H1 (cell line): ENCODE data around the gene POLD1. TPM values are rescaled to one million over a fixed set of nuclear protein-coding genes. Genes with fewer than 3 reads are reported as not detected.

Experiments used
- ASH2L ChIP-seq: fragments of 200-600, 300-600 bp; sonication (generic); IDR thresholded peaks from one replicate; pipeline ENCODE4 v1.7.1; 2017; ENCODE audit warnings: low read length
- ATF3 ChIP-seq: IDR thresholded peaks from 2 replicates; pipeline ENCODE4 v1.6.1; 2011; ENCODE audit warnings: low read depth, mild to moderate bottlenecking, low read length; ENCODE audit not compliant: insufficient read depth
- BRCA1 ChIP-seq: IDR thresholded peaks from 2 replicates; pipeline ENCODE4 v1.6.1; 2012; ENCODE audit warnings: low read depth, low read length, improper control_type of control experiment
- CHD2 ChIP-seq: IDR thresholded peaks from 2 replicates; pipeline ENCODE4 v1.6.1; 2012; ENCODE audit warnings: low read length, improper control_type of control experiment
- E2F6 ChIP-seq: IDR thresholded peaks from 2 replicates; pipeline ENCODE4 v1.6.1; 2012; ENCODE audit warnings: inconsistent platforms
- EP300 ChIP-seq, 2 experiments: IDR thresholded peaks; 1 replicate in 1 of 2; 2 replicates in 1 of 2; pipeline ENCODE4 v1.6.1; 2011 to 2012; ENCODE audit warnings: low read depth in 2 of 2, low read length in 2 of 2, mild to moderate bottlenecking in 2 of 2, borderline replicate concordance in 1 of 2, inconsistent platforms in 1 of 2, moderate library complexity in 1 of 2
- FOSL1 ChIP-seq: IDR thresholded peaks from 2 replicates; pipeline ENCODE4 v1.6.1; 2011; ENCODE audit warnings: mild to moderate bottlenecking, low read depth, low read length, moderate library complexity; ENCODE audit not compliant: insufficient read depth
- JUN ChIP-seq: IDR thresholded peaks from 2 replicates; pipeline ENCODE4 v1.6.1; 2011; ENCODE audit warnings: low read depth, mild to moderate bottlenecking, improper control_type of control experiment, low read length
- KDM1A ChIP-seq: fragments of 200-600, 300-600 bp; sonication (generic); IDR thresholded peaks from 2 replicates; pipeline ENCODE4 v1.7.1; 2016; ENCODE audit warnings: mild to moderate bottlenecking, low read length, borderline replicate concordance
- POLR2A ChIP-seq, 2 experiments: IDR thresholded peaks; 1 replicate in 1 of 2; 2 replicates in 1 of 2; pipeline ENCODE4 v1.6.1; 2011; ENCODE audit warnings: low read depth in 2 of 2, low read length in 2 of 2, mild to moderate bottlenecking in 2 of 2; ENCODE audit errors: control extremely low read depth in 1 of 2
- RAD21 ChIP-seq, 2 experiments: IDR thresholded peaks in 1 of 2; conservative IDR thresholded peaks in 1 of 2; 2 replicates each; pipeline ENCODE4 v1.6.1; 2011; ENCODE audit warnings: low read depth in 2 of 2, low read length in 2 of 2, improper control_type of control experiment in 1 of 2, inconsistent platforms in 1 of 2, mild to moderate bottlenecking in 1 of 2, moderate library complexity in 1 of 2
- RBBP5 ChIP-seq: IDR thresholded peaks from 2 replicates; pipeline ENCODE4 v1.7.1; 2012; ENCODE audit warnings: low read depth, mild to moderate bottlenecking, inconsistent platforms, low read length, moderate library complexity, borderline replicate concordance
- RFX5 ChIP-seq: IDR thresholded peaks from 2 replicates; pipeline ENCODE4 v1.6.1; 2011; ENCODE audit warnings: low read depth, low read length, improper control_type of control experiment, borderline replicate concordance
- RNF2 ChIP-seq: fragments of 200-900, 300-1000 bp; sonication (generic); IDR thresholded peaks from 2 replicates; pipeline ENCODE4 v1.7.1; 2016; ENCODE audit warnings: borderline replicate concordance, low read depth, mild to moderate bottlenecking, antibody characterized with exemption, low read length; ENCODE audit not compliant: poor library complexity, severe bottlenecking; ENCODE audit errors: missing control alignments
- RXRA ChIP-seq: IDR thresholded peaks from 2 replicates; pipeline ENCODE4 v1.6.1; 2011; ENCODE audit warnings: low read depth, mild to moderate bottlenecking, low read length, moderate library complexity; ENCODE audit not compliant: insufficient read depth
- SIN3A ChIP-seq, 2 experiments: IDR thresholded peaks in 1 of 2; conservative IDR thresholded peaks in 1 of 2; 2 replicates each; pipeline ENCODE4 v1.6.1; 2011 to 2012; ENCODE audit warnings: low read length in 2 of 2, improper control_type of control experiment in 1 of 2, low read depth in 1 of 2, mild to moderate bottlenecking in 1 of 2
- SP2 ChIP-seq: IDR thresholded peaks from 2 replicates; pipeline ENCODE4 v1.6.1; 2012; ENCODE audit warnings: mild to moderate bottlenecking, low read length, inconsistent platforms
- TAF1 ChIP-seq: IDR thresholded peaks from 2 replicates; pipeline ENCODE4 v1.6.1; 2011; ENCODE audit warnings: mild to moderate bottlenecking, low read depth, low read length
- TBP ChIP-seq: IDR thresholded peaks from 2 replicates; pipeline ENCODE4 v1.6.1; 2011; ENCODE audit warnings: low read depth, low read length, improper control_type of control experiment
- TCF12 ChIP-seq: IDR thresholded peaks from 2 replicates; pipeline ENCODE4 v1.6.1; 2011; ENCODE audit warnings: low read depth, mild to moderate bottlenecking, low read length
- YY1 ChIP-seq: IDR thresholded peaks from 2 replicates; pipeline ENCODE4 v1.6.1; 2011; ENCODE audit warnings: low read depth, mild to moderate bottlenecking, low read length
- ZNF274 ChIP-seq: IDR thresholded peaks from 2 replicates; pipeline ENCODE4 v1.7.0; 2012; ENCODE audit warnings: low read length, borderline replicate concordance; ENCODE audit errors: extremely low read depth
- polyA plus RNA-seq, 7 experiments: library from polyadenylated mRNA; depleted of rRNA in 3 of 7; stranded (reverse) in 5 of 7; unstranded in 2 of 7; fragments of >200 nt in 5 of 7; fragments of 200-250 nt in 2 of 7; gene quantifications; 1 replicate in 5 of 7; 2 replicates in 1 of 7; 4 replicates in 1 of 7; pipeline versions ENCODE4 v1.2.1 to v1.2.3, GENCODE V29; 2011 to 2013; ENCODE audit warnings: missing spikeins in 2 of 7, mixed read lengths in 2 of 7
- total RNA-seq: library from RNA; stranded (reverse); fragmentation: NEBNext Ultra II Directional; extraction: Animal tissue kit (Norgen Biotek cat#: 25700); gene quantifications from 2 replicates; pipeline ENCODE4 v1.2.1, GENCODE V29; 2021

The POLD1 gene
- total and polyA plus RNA-seq, 2 of the 8 experiments (the other 6 are each of a cell fraction or from before 2014, with no cell fraction given) = 141 to 142 TPM

GRCh38 chr19:50431343-50432220 lies 47.4 kb downstream of the POLD1 start (continued):
- no peak for TF ChIP-seq ATF3
- TF ChIP-seq RBBP5 = 0 out of 2 replicates have a peak, but pooled peaks have one; percentile 10
- TF ChIP-seq EP300 (IDR thresholded peaks at IDR 0.05; ENCODE audit: borderline replicate concordance in 1 of 2, low read depth in 2 of 2, low read length in 2 of 2) = peak in 1 of 2 experiments; percentile 37; a peak in 1 of 3 replicates
- no peak for TF ChIP-seq RNF2
- no peak for TF ChIP-seq TBP
- TF ChIP-seq RAD21 (IDR thresholded peaks at IDR 0.05 in 1 of 2, conservative IDR thresholded peaks at IDR 0.05 in 1 of 2; ENCODE audit: low read depth in 2 of 2, low read length in 2 of 2) = no peak
- no peak for TF ChIP-seq JUN
- TF ChIP-seq ZNF274 = no peak
- TF ChIP-seq POLR2A (IDR thresholded peaks at IDR 0.05; ENCODE audit: control extremely low read depth in 1 of 2, low read depth in 2 of 2, low read length in 2 of 2) = peak in 1 of 2 experiments; percentile 63; a peak in 2 of 3 replicates
- peak; percentile 99 for TF ChIP-seq RFX5
- TF ChIP-seq SIN3A (conservative IDR thresholded peaks at IDR 0.05 in 1 of 2, IDR thresholded peaks at IDR 0.05 in 1 of 2; ENCODE audit: low read depth in 1 of 2, low read length in 2 of 2) = no peak
- peak; percentile 54; the same call in 1 of the 2 replicates for TF ChIP-seq E2F6
- TF ChIP-seq BRCA1 = peak; percentile 36; the same call in 1 of the 2 replicates
- no peak for TF ChIP-seq YY1
- TF ChIP-seq ASH2L = peak; percentile 24
- no peak for TF ChIP-seq TCF12
- TF ChIP-seq RXRA = no peak
- TF ChIP-seq SP2 = no peak
- TF ChIP-seq TAF1 = no peak
- peak; percentile 84 for TF ChIP-seq CHD2
- no peak for TF ChIP-seq KDM1A
- TF ChIP-seq FOSL1 = no peak
